Neutrophil (primary cell): ENCODE data around the gene NPHS1.

Experiments used
- H3K27ac ChIP-seq: fragments of 200-600 bp; sonication (generic); 2 replicates; pipeline ENCODE4 v1.5.1; 2016; ENCODE audit warnings: mild to moderate bottlenecking, moderate library complexity
- H3K27me3 ChIP-seq: fragments of 200-600 bp; sonication (generic); 2 replicates; pipeline ENCODE4 v1.6.0; 2016; ENCODE audit warnings: mild to moderate bottlenecking
- H3K36me3 ChIP-seq: fragments of 200-600 bp; sonication (generic); 2 replicates; pipeline ENCODE4 v1.5.1; 2017
- H3K4me1 ChIP-seq, 2 experiments: fragments of 200-600 bp in 1 of 2; sonication (generic) in 1 of 2; 1 replicate in 1 of 2; 2 replicates in 1 of 2; pipeline versions ENCODE4 v1.5.1 to v1.6.1; 2013 to 2016; ENCODE audit warnings: low read depth in 1 of 2, low read length in 1 of 2, mild to moderate bottlenecking in 1 of 2, moderate library complexity in 1 of 2; ENCODE audit not compliant: control insufficient read depth in 1 of 2, insufficient read depth in 1 of 2
- H3K4me3 ChIP-seq, 2 experiments: fragments of 200-600 bp in 1 of 2; sonication (generic) in 1 of 2; 1 replicate in 1 of 2; 2 replicates in 1 of 2; pipeline ENCODE4 v1.5.1; 2013 to 2016; ENCODE audit warnings: low read depth in 1 of 2, low read length in 1 of 2, mild to moderate bottlenecking in 1 of 2, moderate library complexity in 1 of 2
- H3K9me3 ChIP-seq: fragments of 200-600 bp; sonication (generic); 2 replicates; pipeline ENCODE4 v1.5.1; 2016
- TF ChIP-seq, protein P1 (sequence below): fragments of 200-600 bp; sonication (generic); IDR thresholded peaks from 2 replicates; pipeline ENCODE4 v1.5.1; 2016; ENCODE audit warnings: antibody characterized with exemption

Gene NPHS1

DNA sequence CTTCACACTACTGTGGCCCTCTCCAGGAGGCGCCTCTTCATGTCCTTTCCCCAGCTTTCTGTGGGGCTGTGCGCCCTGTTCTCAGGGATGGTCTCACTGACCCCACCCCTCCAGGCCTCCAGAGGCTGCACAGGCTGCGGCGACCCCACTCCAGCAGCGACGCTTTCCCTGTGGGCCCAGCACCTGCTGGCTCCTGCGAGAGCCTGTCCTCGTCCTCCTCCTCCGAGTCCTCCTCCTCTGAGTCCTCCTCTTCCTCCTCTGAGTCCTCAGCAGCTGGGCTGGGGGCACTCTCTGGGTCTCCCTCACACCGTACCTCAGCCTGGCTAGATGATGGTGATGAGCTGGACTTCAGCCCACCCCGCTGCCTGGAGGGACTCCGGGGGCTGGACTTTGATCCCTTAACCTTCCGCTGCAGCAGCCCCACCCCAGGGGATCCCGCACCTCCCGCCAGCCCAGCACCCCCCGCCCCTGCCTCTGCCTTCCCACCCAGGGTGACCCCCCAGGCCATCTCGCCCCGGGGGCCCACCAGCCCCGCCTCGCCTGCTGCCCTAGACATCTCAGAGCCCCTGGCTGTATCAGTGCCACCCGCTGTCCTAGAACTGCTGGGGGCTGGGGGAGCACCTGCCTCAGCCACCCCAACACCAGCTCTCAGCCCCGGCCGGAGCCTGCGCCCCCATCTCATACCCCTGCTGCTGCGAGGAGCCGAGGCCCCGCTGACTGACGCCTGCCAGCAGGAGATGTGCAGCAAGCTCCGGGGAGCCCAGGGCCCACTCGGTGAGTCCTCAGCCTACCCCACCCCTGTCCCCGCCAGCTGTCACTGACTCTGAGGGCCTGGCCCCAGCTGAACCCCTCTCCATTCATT is 65.8 kb downstream of the NPHS1 start:
- no peaks in the 10 kb centered on the region for H3K9me3 ChIP-seq
- no peak overlapping the region for H3K27ac ChIP-seq
- no peaks in the 10 kb centered on the region for H3K4me1 ChIP-seq
- TF ChIP-seq, protein P1, sequence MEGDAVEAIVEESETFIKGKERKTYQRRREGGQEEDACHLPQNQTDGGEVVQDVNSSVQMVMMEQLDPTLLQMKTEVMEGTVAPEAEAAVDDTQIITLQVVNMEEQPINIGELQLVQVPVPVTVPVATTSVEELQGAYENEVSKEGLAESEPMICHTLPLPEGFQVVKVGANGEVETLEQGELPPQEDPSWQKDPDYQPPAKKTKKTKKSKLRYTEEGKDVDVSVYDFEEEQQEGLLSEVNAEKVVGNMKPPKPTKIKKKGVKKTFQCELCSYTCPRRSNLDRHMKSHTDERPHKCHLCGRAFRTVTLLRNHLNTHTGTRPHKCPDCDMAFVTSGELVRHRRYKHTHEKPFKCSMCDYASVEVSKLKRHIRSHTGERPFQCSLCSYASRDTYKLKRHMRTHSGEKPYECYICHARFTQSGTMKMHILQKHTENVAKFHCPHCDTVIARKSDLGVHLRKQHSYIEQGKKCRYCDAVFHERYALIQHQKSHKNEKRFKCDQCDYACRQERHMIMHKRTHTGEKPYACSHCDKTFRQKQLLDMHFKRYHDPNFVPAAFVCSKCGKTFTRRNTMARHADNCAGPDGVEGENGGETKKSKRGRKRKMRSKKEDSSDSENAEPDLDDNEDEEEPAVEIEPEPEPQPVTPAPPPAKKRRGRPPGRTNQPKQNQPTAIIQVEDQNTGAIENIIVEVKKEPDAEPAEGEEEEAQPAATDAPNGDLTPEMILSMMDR = no peak
- H3K27me3 ChIP-seq = no peaks in the 10 kb centered on the region
- H3K36me3 ChIP-seq = peaks cover 71% of the 10 kb centered on the region
- no peak overlapping the region for H3K4me3 ChIP-seq

DNA sequence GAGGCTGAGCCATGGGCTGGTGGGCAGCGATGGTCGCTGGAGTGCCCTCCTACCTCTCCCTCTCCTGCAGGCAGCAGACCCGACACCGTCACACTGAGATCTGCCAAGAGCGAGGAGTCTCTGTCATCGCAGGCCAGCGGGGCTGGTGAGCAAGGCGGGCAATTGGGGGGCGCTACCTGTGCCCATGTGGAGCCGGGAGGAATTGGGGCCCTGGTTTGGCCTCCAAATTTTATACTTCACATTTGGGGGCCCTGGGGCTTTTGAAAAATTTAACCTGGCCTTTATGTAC is 67.0 kb downstream of the NPHS1 start:
- TF ChIP-seq, protein P1 = no peak
- H3K27ac ChIP-seq = no peak overlapping the region
- peaks cover 83% of the 10 kb centered on the region for H3K36me3 ChIP-seq
- H3K9me3 ChIP-seq = no peaks in the 10 kb centered on the region
- no peaks in the 10 kb centered on the region for H3K4me1 ChIP-seq
- H3K4me3 ChIP-seq = no peak overlapping the region
- H3K27me3 ChIP-seq = no peaks in the 10 kb centered on the region

- no peaks in the 10 kb centered on the region for H3K4me1 ChIP-seq
- TF ChIP-seq, protein P1 = no peak
- H3K36me3 ChIP-seq = peaks cover 89% of the 10 kb centered on the region
- H3K27ac ChIP-seq = no peak overlapping the region
- no peak overlapping the region for H3K4me3 ChIP-seq
- H3K9me3 ChIP-seq = no peaks in the 10 kb centered on the region
- H3K27me3 ChIP-seq = no peaks in the 10 kb centered on the region
Observed at GRCh38 chr19:35784503-35785338, 67.6 kb downstream of the NPHS1 start.

DNA sequence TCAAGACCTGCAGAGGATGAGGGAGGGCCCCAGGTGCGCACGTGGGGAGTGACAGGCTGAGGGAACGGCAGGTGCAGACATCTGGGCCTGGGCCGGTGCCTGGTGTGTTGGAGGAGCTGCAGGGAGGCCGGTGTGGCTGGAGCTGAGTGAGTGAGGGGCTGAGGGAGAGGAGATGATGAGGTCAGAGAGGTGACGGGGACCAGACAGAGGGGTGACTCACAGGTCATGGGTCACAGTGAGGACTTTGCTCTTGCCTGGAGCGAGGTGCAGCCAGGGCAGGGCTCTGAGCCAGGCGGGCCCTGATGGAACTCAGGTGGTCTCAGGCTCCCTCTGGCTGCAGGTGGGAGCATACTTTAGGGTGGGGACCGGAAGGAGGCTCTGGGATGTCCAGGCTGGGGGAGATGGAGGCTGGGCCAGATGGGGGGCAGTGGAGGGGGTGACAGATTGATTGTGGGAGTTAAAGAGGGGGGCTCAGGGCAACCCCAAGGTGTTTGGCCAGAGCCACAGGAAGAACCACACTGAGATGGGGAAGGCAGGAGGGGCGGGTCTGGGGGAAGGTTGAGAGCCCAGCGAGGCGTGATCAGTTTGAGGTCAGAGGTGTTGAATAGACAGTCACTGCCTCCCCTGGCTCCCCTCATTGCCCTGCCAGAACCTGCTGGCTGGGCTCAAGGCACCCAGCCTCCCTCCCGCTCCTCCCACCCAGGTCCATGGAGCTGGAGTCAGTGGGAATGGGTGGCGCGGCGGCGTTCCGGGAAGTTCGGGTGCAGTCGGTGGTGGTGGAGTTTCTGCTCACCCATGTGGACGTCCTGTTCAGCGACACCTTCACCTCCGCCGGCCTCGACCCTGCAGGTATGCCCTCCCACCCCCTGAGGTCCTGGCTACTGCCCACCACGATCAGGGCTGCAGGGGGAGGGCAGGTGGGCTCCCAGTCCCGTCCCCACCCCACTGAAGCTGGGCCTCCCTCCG is 68.6 kb downstream of the NPHS1 start:
- H3K27me3 ChIP-seq = no peaks in the 10 kb centered on the region
- no peaks in the 10 kb centered on the region for H3K4me1 ChIP-seq
- H3K27ac ChIP-seq = no peak overlapping the region
- H3K4me3 ChIP-seq = no peak overlapping the region
- no peaks in the 10 kb centered on the region for H3K9me3 ChIP-seq
- peaks cover 94% of the 10 kb centered on the region for H3K36me3 ChIP-seq
- TF ChIP-seq, protein P1 = no peak

DNA sequence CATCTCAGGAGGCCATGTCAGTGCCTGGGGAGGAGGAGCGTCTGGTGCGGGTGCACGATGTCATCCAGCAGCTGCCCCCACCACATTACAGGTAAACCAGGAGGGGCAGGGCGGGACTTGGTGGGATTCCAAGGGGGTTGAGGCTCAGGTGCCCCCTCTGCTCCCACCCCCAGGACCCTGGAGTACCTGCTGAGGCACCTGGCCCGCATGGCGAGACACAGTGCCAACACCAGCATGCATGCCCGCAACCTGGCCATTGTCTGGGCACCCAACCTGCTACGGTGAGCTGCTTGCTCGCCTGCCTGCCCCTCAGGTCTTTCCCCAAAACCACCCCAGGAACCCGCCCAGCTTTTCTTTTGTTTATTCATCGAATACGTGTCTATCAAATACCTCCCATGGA is 69.7 kb downstream of the NPHS1 start:
- Histone ChIP-seq H3K27ac (no peak overlapping the region), H3K9me3 (no peaks in the 10 kb centered on the region), H3K27me3 (no peaks in the 10 kb centered on the region), H3K36me3 (peaks cover 97% of the 10 kb centered on the region), H3K4me1 (no peaks in the 10 kb centered on the region), H3K4me3 (no peak overlapping the region)
- TF ChIP-seq, protein P1 = no peak
